ENCODE measurements around the gene IL1R2. TPM values are rescaled to one million over a fixed set of nuclear protein-coding genes. Genes with fewer than 3 reads are reported as not detected.

IL1R2 gene
- total RNA-seq, 4 donors from 2014 or later: 2.1 to 13.1 (median 5.8) TPM

GRCh38 chr2:101995019-101995418, 3.3 kb downstream of the IL1R2 start:
- no peak for ATAC-seq
- no peak overlapping the region for H3K27ac ChIP-seq
- H3K9me3 ChIP-seq: no peaks in the 10 kb centered on the region
- no peak for DNase-seq
- no peaks in the 10 kb centered on the region for H3K36me3 ChIP-seq
- intact Hi-C loops (cut with DNase I; ENCODE audit: low total_unique reads) (no loop called here), in situ Hi-C loops (cut with MboI; ENCODE audit: low sequenced_read_pairs in 4 of 4) (loop anchor here in 2 of 4 donors (25.0 kb wide), 2 partner anchors 442 to 467 kb away; partner anchors contain the start of gene SLC9A4 (in 1 of the 2))
- peaks cover 0 to 4% (median 3%) of the 10 kb centered on the region in 3 donors for H3K27me3 ChIP-seq
- no peaks in the 10 kb centered on the region for H3K4me1 ChIP-seq
- no peak overlapping the region for H3K4me3 ChIP-seq
- TF ChIP-seq CTCF (IDR thresholded peaks at IDR 0.05 in 4 of 5, conservative IDR thresholded peaks at IDR 0.05 in 1 of 5) (no peak), POLR2A (IDR thresholded peaks at IDR 0.05) (no peak)

GRCh38 chr2:101995804-101996203, 4.0 kb downstream of the IL1R2 start:
- Histone ChIP-seq H3K27ac (no peak overlapping the region), H3K9me3 (no peaks in the 10 kb centered on the region), H3K4me1 (no peaks in the 10 kb centered on the region), H3K36me3 (no peaks in the 10 kb centered on the region), H3K4me3 (no peak overlapping the region), H3K27me3 (peaks cover 0 to 4% (median 3%) of the 10 kb centered on the region in 3 donors)
- no peak for ATAC-seq
- in situ Hi-C loops (cut with MboI; ENCODE audit: low sequenced_read_pairs in 4 of 4): loop anchor here in 2 of 4 donors (25.0 kb wide), 2 partner anchors 441 to 466 kb away; partner anchors contain the start of gene SLC9A4 (in 1 of the 2)
- intact Hi-C loops (cut with DNase I; ENCODE audit: low total_unique reads): no loop called here
- DNase-seq: no peak
- no peak for TF ChIP-seq POLR2A (IDR thresholded peaks at IDR 0.05)
- TF ChIP-seq CTCF (IDR thresholded peaks at IDR 0.05 in 4 of 5, conservative IDR thresholded peaks at IDR 0.05 in 1 of 5): no peak

GRCh38 chr2:101998556-101998895, 6.8 kb downstream of the IL1R2 start:
- in situ Hi-C loops (cut with MboI; ENCODE audit: low sequenced_read_pairs in 4 of 4): loop anchor here in 2 of 4 donors (25.0 kb wide), 2 partner anchors 439 to 464 kb away; partner anchors contain the start of gene SLC9A4 (in 1 of the 2)
- TF ChIP-seq POLR2A (IDR thresholded peaks at IDR 0.05) (no peak), CTCF (IDR thresholded peaks at IDR 0.05 in 4 of 5, conservative IDR thresholded peaks at IDR 0.05 in 1 of 5) (no peak)
- Histone ChIP-seq H3K9me3 (no peaks in the 10 kb centered on the region), H3K27me3 (peaks cover 0 to 4% (median 3%) of the 10 kb centered on the region in 3 donors), H3K27ac (no peak overlapping the region), H3K36me3 (no peaks in the 10 kb centered on the region), H3K4me3 (no peak overlapping the region), H3K4me1 (no peaks in the 10 kb centered on the region)
- intact Hi-C loops (cut with DNase I; ENCODE audit: low total_unique reads): no loop called here
- ATAC-seq: no peak
- DNase-seq: no peak

GRCh38 chr2:101998896-101999789, 7.4 kb downstream of the IL1R2 start:
- peaks cover 0 to 4% (median 3%) of the 10 kb centered on the region in 3 donors for H3K27me3 ChIP-seq
- H3K27ac ChIP-seq: no peak overlapping the region
- H3K4me1 ChIP-seq: no peaks in the 10 kb centered on the region
- intact Hi-C loops (cut with DNase I; ENCODE audit: low total_unique reads): no loop called here
- no peak overlapping the region for H3K4me3 ChIP-seq
- H3K36me3 ChIP-seq: no peaks in the 10 kb centered on the region
- DNase-seq (no peak), ATAC-seq (no peak)
- in situ Hi-C loops (cut with MboI; ENCODE audit: low sequenced_read_pairs in 4 of 4): loop anchor here in 2 of 4 donors (25.0 kb wide), 2 partner anchors 438 to 463 kb away; partner anchors contain the start of gene SLC9A4 (in 1 of the 2)
- no peak for TF ChIP-seq POLR2A (IDR thresholded peaks at IDR 0.05)
- no peak for TF ChIP-seq CTCF (IDR thresholded peaks at IDR 0.05 in 4 of 5, conservative IDR thresholded peaks at IDR 0.05 in 1 of 5)
- no peaks in the 10 kb centered on the region for H3K9me3 ChIP-seq

Data from gastrocnemius medialis (tissue), 4 donors.